HEK293 (cell line): ENCODE results near the gene PPARG.
"Not testable (repeated sequence)": the region's sequence is repeated elsewhere in the genome, so short reads cannot be mapped to it uniquely, and the experiment has no call there.

Experiments used
- CTCF ChIA-PET: fragments of 350-600 bp; formaldehyde crosslinking; extraction: SDS; loops from one replicate; lab custom pipeline; 2021; ENCODE audit warnings: antibody characterized with exemption; lab: Yijun Ruan, JAX
- POLR2A ChIA-PET: fragments of 300-600 bp; formaldehyde crosslinking; extraction: SDS; loops from one replicate; lab custom pipeline; 2020; ENCODE audit warnings: antibody characterized with exemption, inconsistent platforms; lab: Yijun Ruan, JAX
- H3K27ac ChIP-seq: fragments of 200-500 bp; sonication (Bioruptor generic); 2 replicates; pipeline ENCODE4 v1.5.1; 2014; ENCODE audit warnings: low read depth, low read length, control low read depth, inconsistent platforms; ENCODE audit errors: extremely low read depth
- H3K36me3 ChIP-seq, 2 experiments: fragments of 200-500 bp in 1 of 2; sonication (Bioruptor generic) in 1 of 2; 1 replicate in 1 of 2; 2 replicates in 1 of 2; pipeline ENCODE4 v1.5.1; 2014 to 2017; ENCODE audit warnings: inconsistent platforms in 2 of 2, low read length in 2 of 2; ENCODE audit not compliant: control insufficient read depth in 2 of 2, insufficient read depth in 1 of 2
- H3K4me1 ChIP-seq: fragments of 200-500 bp; sonication (Bioruptor generic); 2 replicates; pipeline ENCODE4 v1.5.1; 2014; ENCODE audit warnings: mild to moderate bottlenecking, low read length, inconsistent platforms; ENCODE audit not compliant: control insufficient read depth, insufficient read depth
- H3K4me3 ChIP-seq: 2 replicates; pipeline ENCODE4 v1.5.1; 2011; ENCODE audit warnings: low read depth, mild to moderate bottlenecking, control low read depth, low read length, moderate library complexity
- H3K9me3 ChIP-seq: fragments of 200-500 bp; sonication (Bioruptor generic); 2 replicates; pipeline ENCODE4 v1.5.1; 2014; ENCODE audit warnings: low read depth, low read length, inconsistent platforms; ENCODE audit not compliant: control insufficient read depth, insufficient read depth
- KLF1 ChIP-seq: fragments of 450-650 bp; formaldehyde crosslinking; IDR thresholded peaks from 2 replicates; pipeline ENCODE4 v1.5.1; 2016; ENCODE audit warnings: missing biosample characterization, missing genetic modification characterization
- PRDM1 ChIP-seq: fragments of 450-650 bp; formaldehyde crosslinking; IDR thresholded peaks from 2 replicates; pipeline ENCODE4; 2016; ENCODE audit warnings: missing biosample characterization, missing genetic modification characterization
- SCRT2 ChIP-seq: fragments of 450-650 bp; formaldehyde crosslinking; IDR thresholded peaks from 2 replicates; pipeline ENCODE4 v1.5.1; 2016; ENCODE audit warnings: missing biosample characterization, missing genetic modification characterization
- YY1 ChIP-seq: fragments of 450-650 bp; formaldehyde crosslinking; IDR thresholded peaks from 2 replicates; pipeline ENCODE4 v1.5.1; 2018; ENCODE audit warnings: missing biosample characterization, missing genetic modification characterization
- ZNF174 ChIP-seq: fragments of 450-650 bp; formaldehyde crosslinking; IDR thresholded peaks from 2 replicates; pipeline ENCODE4 v1.5.0; 2017; ENCODE audit warnings: missing biosample characterization, mild to moderate bottlenecking, missing genetic modification characterization
- ZNF24 ChIP-seq: fragments of 450-650 bp; formaldehyde crosslinking; IDR thresholded peaks from 2 replicates; pipeline ENCODE4 v1.5.1; 2016; ENCODE audit warnings: missing biosample characterization, missing genetic modification characterization
- ZNF335 ChIP-seq: fragments of 450-650 bp; formaldehyde crosslinking; conservative IDR thresholded peaks from 2 replicates; pipeline ENCODE4 v1.5.1; 2016; ENCODE audit warnings: missing biosample characterization, missing genetic modification characterization
- ZNF341 ChIP-seq: fragments of 450-650 bp; formaldehyde crosslinking; IDR thresholded peaks from 2 replicates; pipeline ENCODE4; 2016; ENCODE audit warnings: low read depth, missing biosample characterization, missing genetic modification characterization
- ZNF529 ChIP-seq: fragments of 450-650 bp; formaldehyde crosslinking; IDR thresholded peaks from 2 replicates; pipeline ENCODE4 v1.5.1; 2017; ENCODE audit warnings: missing genetic modification characterization, missing biosample characterization; ENCODE audit not compliant: insufficient replicate concordance
- ZNF707 ChIP-seq: fragments of 450-650 bp; formaldehyde crosslinking; IDR thresholded peaks from 2 replicates; pipeline ENCODE4 v1.5.1; 2016; ENCODE audit warnings: missing biosample characterization, missing genetic modification characterization
- ZNF777 ChIP-seq: fragments of 450-650 bp; formaldehyde crosslinking; IDR thresholded peaks from 2 replicates; pipeline ENCODE4 v1.5.1; 2017; ENCODE audit warnings: missing biosample characterization, missing genetic modification characterization, borderline replicate concordance
- ZNF791 ChIP-seq: fragments of 450-650 bp; formaldehyde crosslinking; IDR thresholded peaks from 2 replicates; pipeline ENCODE4 v1.5.1; 2016; ENCODE audit warnings: missing biosample characterization, missing genetic modification characterization
- TF ChIP-seq, protein P1 (sequence below): fragments of 450-650 bp; formaldehyde crosslinking; IDR thresholded peaks from 2 replicates; pipeline ENCODE4 v1.5.1; 2017; ENCODE audit warnings: missing biosample characterization, missing genetic modification characterization
- TF ChIP-seq, protein P2 (sequence below): fragments of 450-650 bp; formaldehyde crosslinking; IDR thresholded peaks from 2 replicates; pipeline ENCODE4 v1.5.1; 2016; ENCODE audit warnings: missing biosample characterization, missing genetic modification characterization, borderline replicate concordance
- TF ChIP-seq, protein P3 (sequence below): fragments of 450-650 bp; IDR thresholded peaks from 2 replicates; pipeline ENCODE4 v1.5.1; 2018; ENCODE audit warnings: missing biosample characterization, mild to moderate bottlenecking, missing genetic modification characterization

Gene PPARG

DNA sequence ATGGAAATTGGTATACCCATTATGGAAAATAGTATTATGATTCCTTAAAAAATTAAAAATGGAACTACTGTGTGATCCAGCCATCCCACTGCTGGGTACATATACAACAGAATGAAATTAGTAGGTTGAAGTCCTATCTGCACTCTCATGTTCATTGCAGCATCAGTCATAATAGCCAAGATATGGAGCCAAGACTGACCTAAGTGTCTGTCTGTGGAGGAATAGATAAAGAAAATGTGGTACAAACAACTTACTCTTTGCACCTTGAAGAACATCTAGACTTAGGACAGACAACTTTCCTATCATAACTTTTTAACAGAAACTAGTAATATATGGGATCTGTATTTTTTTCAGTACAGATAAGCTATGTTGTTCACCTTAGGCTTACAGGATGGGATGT lies 30.0 kb upstream of the PPARG start (continued):
- TF ChIP-seq, protein P1, sequence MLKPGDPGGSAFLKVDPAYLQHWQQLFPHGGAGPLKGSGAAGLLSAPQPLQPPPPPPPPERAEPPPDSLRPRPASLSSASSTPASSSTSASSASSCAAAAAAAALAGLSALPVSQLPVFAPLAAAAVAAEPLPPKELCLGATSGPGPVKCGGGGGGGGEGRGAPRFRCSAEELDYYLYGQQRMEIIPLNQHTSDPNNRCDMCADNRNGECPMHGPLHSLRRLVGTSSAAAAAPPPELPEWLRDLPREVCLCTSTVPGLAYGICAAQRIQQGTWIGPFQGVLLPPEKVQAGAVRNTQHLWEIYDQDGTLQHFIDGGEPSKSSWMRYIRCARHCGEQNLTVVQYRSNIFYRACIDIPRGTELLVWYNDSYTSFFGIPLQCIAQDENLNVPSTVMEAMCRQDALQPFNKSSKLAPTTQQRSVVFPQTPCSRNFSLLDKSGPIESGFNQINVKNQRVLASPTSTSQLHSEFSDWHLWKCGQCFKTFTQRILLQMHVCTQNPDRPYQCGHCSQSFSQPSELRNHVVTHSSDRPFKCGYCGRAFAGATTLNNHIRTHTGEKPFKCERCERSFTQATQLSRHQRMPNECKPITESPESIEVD = no peak
- TF ChIP-seq, protein P2, sequence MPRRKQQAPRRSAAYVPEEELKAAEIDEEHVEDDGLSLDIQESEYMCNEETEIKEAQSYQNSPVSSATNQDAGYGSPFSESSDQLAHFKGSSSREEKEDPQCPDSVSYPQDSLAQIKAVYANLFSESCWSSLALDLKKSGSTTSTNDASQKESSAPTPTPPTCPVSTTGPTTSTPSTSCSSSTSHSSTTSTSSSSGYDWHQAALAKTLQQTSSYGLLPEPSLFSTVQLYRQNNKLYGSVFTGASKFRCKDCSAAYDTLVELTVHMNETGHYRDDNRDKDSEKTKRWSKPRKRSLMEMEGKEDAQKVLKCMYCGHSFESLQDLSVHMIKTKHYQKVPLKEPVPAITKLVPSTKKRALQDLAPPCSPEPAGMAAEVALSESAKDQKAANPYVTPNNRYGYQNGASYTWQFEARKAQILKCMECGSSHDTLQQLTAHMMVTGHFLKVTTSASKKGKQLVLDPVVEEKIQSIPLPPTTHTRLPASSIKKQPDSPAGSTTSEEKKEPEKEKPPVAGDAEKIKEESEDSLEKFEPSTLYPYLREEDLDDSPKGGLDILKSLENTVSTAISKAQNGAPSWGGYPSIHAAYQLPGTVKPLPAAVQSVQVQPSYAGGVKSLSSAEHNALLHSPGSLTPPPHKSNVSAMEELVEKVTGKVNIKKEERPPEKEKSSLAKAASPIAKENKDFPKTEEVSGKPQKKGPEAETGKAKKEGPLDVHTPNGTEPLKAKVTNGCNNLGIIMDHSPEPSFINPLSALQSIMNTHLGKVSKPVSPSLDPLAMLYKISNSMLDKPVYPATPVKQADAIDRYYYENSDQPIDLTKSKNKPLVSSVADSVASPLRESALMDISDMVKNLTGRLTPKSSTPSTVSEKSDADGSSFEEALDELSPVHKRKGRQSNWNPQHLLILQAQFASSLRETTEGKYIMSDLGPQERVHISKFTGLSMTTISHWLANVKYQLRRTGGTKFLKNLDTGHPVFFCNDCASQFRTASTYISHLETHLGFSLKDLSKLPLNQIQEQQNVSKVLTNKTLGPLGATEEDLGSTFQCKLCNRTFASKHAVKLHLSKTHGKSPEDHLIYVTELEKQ (tag by site-specific recombination) = no peak
- TF ChIP-seq ZNF341 = no peak

DNA sequence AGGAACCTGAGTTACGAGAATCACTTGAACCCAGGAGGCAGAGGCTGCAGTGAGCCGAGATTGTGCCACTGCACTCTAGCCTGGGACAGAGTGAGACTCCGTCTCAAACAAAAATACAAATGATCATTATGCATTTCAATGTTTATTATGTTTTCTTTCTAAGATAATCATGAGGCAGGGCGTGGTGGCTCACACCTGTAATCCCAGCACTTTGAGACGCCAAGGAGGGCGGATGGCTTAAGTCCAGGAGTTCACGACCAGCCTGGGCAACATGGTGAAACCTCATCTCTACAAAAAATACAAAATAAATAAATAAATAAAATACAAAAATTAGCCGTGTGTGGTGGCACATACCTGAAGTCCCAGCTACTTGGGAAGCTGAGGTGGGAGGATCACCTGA lies 26.7 kb upstream of the PPARG start:
- CTCF ChIA-PET = interaction anchor here (0.7 kb wide), 1 partner anchor 24 kb away, joined by 3 read pairs; no protein-coding TSS in a partner anchor
- H3K36me3 ChIP-seq, H3K9me3 ChIP-seq, POLR2A ChIA-PET: not testable (repeated sequence)
- peak; percentile 43 for TF ChIP-seq KLF1 (tag by site-specific recombination)
- TF ChIP-seq, all 188 proteins: peak for 1; not testable (repeated sequence) for 187
- not testable (repeated sequence) for H3K27ac ChIP-seq, H3K4me1 ChIP-seq, H3K4me3 ChIP-seq

DNA sequence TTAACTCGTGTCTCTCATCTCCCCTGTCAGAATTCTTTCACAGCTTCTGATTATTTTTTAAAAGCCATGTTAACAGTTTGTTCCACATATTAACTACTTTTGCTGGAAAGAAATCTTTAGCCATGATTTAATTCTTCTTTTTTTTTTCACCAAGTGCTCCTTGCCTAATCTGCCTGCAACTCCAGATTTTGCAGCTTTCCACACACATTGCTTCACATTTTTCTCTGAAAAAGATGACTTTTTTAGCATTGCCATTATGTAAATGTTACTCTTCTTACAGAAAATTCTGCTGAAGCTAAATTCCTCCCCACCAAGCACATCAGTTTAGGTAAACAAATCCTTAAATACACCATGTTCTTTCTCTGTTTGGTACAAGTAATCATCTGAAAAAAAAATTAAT lies 23.4 kb upstream of the PPARG start:
- Histone ChIP-seq H3K4me3 (no peak overlapping the region), H3K4me1 (0 out of 2 replicates have a peak, but pooled peaks cover 2% of the 10 kb centered on the region), H3K9me3 (no peaks in the 10 kb centered on the region), H3K36me3 (no peaks in the 10 kb centered on the region; a peak in 1 of 3 replicates), H3K27ac (no peak overlapping the region)
- POLR2A ChIA-PET = no interaction called here
- no peak for TF ChIP-seq ZNF791
- TF ChIP-seq ZNF529 (tag by site-specific recombination) = no peak
- TF ChIP-seq ZNF335 (tag by site-specific recombination) = no peak
- TF ChIP-seq ZNF24 (tag by site-specific recombination) = no peak
- no peak for TF ChIP-seq SCRT2 (tag by site-specific recombination)
- TF ChIP-seq ZNF707 = no peak
- no peak for TF ChIP-seq ZNF777
- TF ChIP-seq, protein P3, sequence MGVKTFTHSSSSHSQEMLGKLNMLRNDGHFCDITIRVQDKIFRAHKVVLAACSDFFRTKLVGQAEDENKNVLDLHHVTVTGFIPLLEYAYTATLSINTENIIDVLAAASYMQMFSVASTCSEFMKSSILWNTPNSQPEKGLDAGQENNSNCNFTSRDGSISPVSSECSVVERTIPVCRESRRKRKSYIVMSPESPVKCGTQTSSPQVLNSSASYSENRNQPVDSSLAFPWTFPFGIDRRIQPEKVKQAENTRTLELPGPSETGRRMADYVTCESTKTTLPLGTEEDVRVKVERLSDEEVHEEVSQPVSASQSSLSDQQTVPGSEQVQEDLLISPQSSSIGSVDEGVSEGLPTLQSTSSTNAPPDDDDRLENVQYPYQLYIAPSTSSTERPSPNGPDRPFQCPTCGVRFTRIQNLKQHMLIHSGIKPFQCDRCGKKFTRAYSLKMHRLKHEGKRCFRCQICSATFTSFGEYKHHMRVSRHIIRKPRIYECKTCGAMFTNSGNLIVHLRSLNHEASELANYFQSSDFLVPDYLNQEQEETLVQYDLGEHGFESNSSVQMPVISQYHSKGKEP (tag by site-specific recombination) = no peak
- no peak for TF ChIP-seq YY1 (tag by site-specific recombination)
- CTCF ChIA-PET = interaction anchor here (0.6 to 0.7 kb wide), 2 partner anchors 75 to 1072 kb away, joined by 3 to 5 read pairs; no protein-coding TSS in a partner anchor

DNA sequence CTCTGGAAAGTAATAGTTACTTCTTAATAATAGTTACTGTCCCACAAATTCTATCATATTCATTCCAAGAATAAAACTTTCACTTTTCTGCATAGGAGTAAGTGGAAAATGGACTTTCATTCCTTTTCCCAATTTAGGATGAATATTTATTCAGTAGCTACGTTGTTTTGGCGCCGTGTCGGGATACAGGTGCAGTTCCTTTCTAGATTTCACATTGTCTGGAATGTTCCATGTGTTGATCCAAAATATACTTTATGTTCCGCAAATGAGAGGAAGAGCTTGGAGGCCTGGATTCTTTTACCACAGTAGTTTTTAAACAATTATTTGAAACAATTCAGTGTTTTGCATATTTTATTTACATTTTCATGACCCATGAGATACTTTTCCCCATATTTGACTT lies 22.8 kb upstream of the PPARG start:
- ChIA-PET POLR2A (no interaction called here), CTCF (no interaction called here)
- Histone ChIP-seq H3K9me3 (no peaks in the 10 kb centered on the region), H3K4me3 (no peak overlapping the region), H3K27ac (no peak overlapping the region), H3K36me3 (no peaks in the 10 kb centered on the region; a peak in 1 of 3 replicates), H3K4me1 (0 out of 2 replicates have a peak, but pooled peaks cover 2% of the 10 kb centered on the region)
- TF ChIP-seq ZNF174 (tag by site-specific recombination) (no peak), PRDM1 (tag by site-specific recombination) (peak; percentile 39; the same call in 1 of the 2 replicates)
